ENCODE results near the gene GRM8.

- TF ChIP-seq REST (IDR thresholded peaks at IDR 0.05; ENCODE audit: insufficient read depth in 1 of 2, low read depth in 2 of 2, low read length in 2 of 2): no peak
- TF ChIP-seq TAF1 (IDR thresholded peaks at IDR 0.05; ENCODE audit: borderline replicate concordance, insufficient read depth, low read length): no peak
- TF ChIP-seq POLR2AphosphoS5 (IDR thresholded peaks at IDR 0.05; ENCODE audit: low read depth, low read length): no peak
These were observed 757.0 kb downstream of the GRM8 start for GRCh38 chr7:126495733-126496132.

Measured in PFSK-1 (cell line).